IPS DF 6.9 (cell line): ENCODE data around the gene TMIGD2.
"Not testable (repeated sequence)": the region's sequence is repeated elsewhere in the genome, so short reads cannot be mapped to it uniquely, and the experiment has no call there.

ENCODE experiments used
- DNase-seq: peaks from one replicate; pipeline ENCODE4 v3.0.0-alpha.2; 2013; ENCODE audit warnings: low read depth, low spot score
- H3K27ac ChIP-seq: one replicate; pipeline ENCODE4 v1.5.1; 2013; ENCODE audit warnings: low read length, control low read depth
- H3K27me3 ChIP-seq: 2 replicates; pipeline ENCODE4 v1.6.1; 2013; ENCODE audit warnings: mild to moderate bottlenecking, low read length; ENCODE audit not compliant: control insufficient read depth, insufficient read depth
- H3K36me3 ChIP-seq: 2 replicates; pipeline ENCODE4 v1.6.1; 2013; ENCODE audit warnings: low read length; ENCODE audit not compliant: control insufficient read depth, insufficient read depth
- H3K4me1 ChIP-seq: 2 replicates; pipeline ENCODE4 v1.6.1; 2013; ENCODE audit warnings: low read length; ENCODE audit not compliant: control insufficient read depth, insufficient read depth
- H3K4me3 ChIP-seq: 2 replicates; pipeline ENCODE4 v1.5.1; 2013; ENCODE audit warnings: mild to moderate bottlenecking, low read length
- H3K9me3 ChIP-seq: 2 replicates; pipeline ENCODE4 v1.6.1; 2013; ENCODE audit warnings: low read length, inconsistent platforms; ENCODE audit not compliant: control insufficient read depth, insufficient read depth
- WGBS: extraction: QIAGEN DNeasy Blood & Tissue Kit; methylation state at CpG from one replicate; pipeline ENCODE4 v1.1.7; 2013; ENCODE audit warnings: mixed read lengths, missing lambda C conversion rate; ENCODE audit not compliant: insufficient read length, insufficient coverage; 5-methylcytosine and 5-hydroxymethylcytosine counted together

The TMIGD2 gene

GRCh38 chr19:4279267-4279529 lies 23.0 kb downstream of the TMIGD2 start:
- Histone ChIP-seq H3K36me3 (no peaks in the 10 kb centered on the region), H3K27me3 (peaks cover 13% of the 10 kb centered on the region; the same call in 1 of the 2 replicates), H3K4me3 (peak overlapping the region; percentile 70; the same call in 1 of the 2 replicates), H3K4me1 (0 out of 2 replicates have a peak, but pooled peaks cover 1% of the 10 kb centered on the region), H3K27ac (no peak overlapping the region), H3K9me3 (no peaks in the 10 kb centered on the region)
- no peak for DNase-seq
- WGBS, result no CpG with 5 or more reads among the region's 30 CpGs

GRCh38 chr19:4278419-4279266 lies 23.5 kb downstream of the TMIGD2 start, which contains the start of gene SHD:
Gene SHD (plus strand): TSS chr19:4279266. CDS start chr19:4280064, 798 bp downstream.
- Histone ChIP-seq H3K4me3 (peak within 1 kb of the TSS; percentile 70; the same call in 1 of the 2 replicates), H3K36me3 (no peaks in the 10 kb centered on the region), H3K27me3 (peaks cover 13% of the 10 kb centered on the region; the same call in 1 of the 2 replicates), H3K9me3 (no peaks in the 10 kb centered on the region), H3K27ac (no peak within 1 kb of the TSS), H3K4me1 (0 out of 2 replicates have a peak, but pooled peaks cover 1% of the 10 kb centered on the region)
- WGBS, result no CpG with 5 or more reads among the region's 44 CpGs
- no peak for DNase-seq

GRCh38 chr19:4278010-4278409 lies 24.2 kb downstream of the TMIGD2 start:
- no peak overlapping the region for H3K4me3 ChIP-seq
- H3K9me3 ChIP-seq, result no peaks in the 10 kb centered on the region
- H3K27ac ChIP-seq, result no peak overlapping the region
- whole genome bisulfite sequencing, result no CpG with 5 or more reads among the region's 4 CpGs
- no peaks in the 10 kb centered on the region for H3K36me3 ChIP-seq
- DNase-seq, result no peak
- H3K27me3 ChIP-seq, result peaks cover 13% of the 10 kb centered on the region; the same call in 1 of the 2 replicates
- H3K4me1 ChIP-seq, result 0 out of 2 replicates have a peak, but pooled peaks cover 1% of the 10 kb centered on the region

- DNase-seq, result no peak
- no peak overlapping the region for H3K4me3 ChIP-seq
- H3K27me3 ChIP-seq, result peaks cover 13% of the 10 kb centered on the region; the same call in 1 of the 2 replicates
- H3K27ac ChIP-seq, result no peak overlapping the region
- no CpG with 5 or more reads among the region's 16 CpGs for whole genome bisulfite sequencing
- H3K9me3 ChIP-seq, result no peaks in the 10 kb centered on the region
- H3K4me1 ChIP-seq, result 0 out of 2 replicates have a peak, but pooled peaks cover 1% of the 10 kb centered on the region
- H3K36me3 ChIP-seq, result no peaks in the 10 kb centered on the region
Measured at GRCh38 chr19:4277191-4277696, 24.9 kb downstream of the TMIGD2 start.

GRCh38 chr19:4274321-4274686 lies 27.9 kb downstream of the TMIGD2 start:
- not testable (repeated sequence) for H3K27ac ChIP-seq, H3K4me1 ChIP-seq, DNase-seq, H3K4me3 ChIP-seq, H3K9me3 ChIP-seq, H3K27me3 ChIP-seq, H3K36me3 ChIP-seq
- no CpG with 5 or more reads among the region's 6 CpGs for WGBS

GRCh38 chr19:4272894-4273293 lies 29.3 kb downstream of the TMIGD2 start:
- Histone ChIP-seq H3K4me3 (no peak overlapping the region), H3K27me3 (no peaks in the 10 kb centered on the region), H3K4me1 (no peaks in the 10 kb centered on the region; the same call in 1 of the 2 replicates), H3K36me3 (peaks cover 8% of the 10 kb centered on the region), H3K27ac (no peak overlapping the region), H3K9me3 (no peaks in the 10 kb centered on the region)
- no peak for DNase-seq
- WGBS, result no CpG with 5 or more reads among the region's 10 CpGs

GRCh38 chr19:4268816-4269430 lies 33.3 kb downstream of the TMIGD2 start:
- Histone ChIP-seq H3K4me1 (no peaks in the 10 kb centered on the region; the same call in 1 of the 2 replicates), H3K4me3 (no peak overlapping the region), H3K27ac (no peak overlapping the region), H3K9me3 (no peaks in the 10 kb centered on the region), H3K36me3 (peaks cover 10% of the 10 kb centered on the region), H3K27me3 (no peaks in the 10 kb centered on the region)
- no CpG with 5 or more reads among the region's 13 CpGs for WGBS
- no peak for DNase-seq

- Histone ChIP-seq H3K36me3 (peaks cover 12% of the 10 kb centered on the region), H3K9me3 (no peaks in the 10 kb centered on the region), H3K4me1 (no peaks in the 10 kb centered on the region; the same call in 1 of the 2 replicates), H3K27me3 (no peaks in the 10 kb centered on the region), H3K4me3 (no peak overlapping the region), H3K27ac (no peak overlapping the region)
- no CpG with 5 or more reads among the region's 30 CpGs for WGBS
- DNase-seq, result no peak
Measured at GRCh38 chr19:4267901-4268815, 34.0 kb downstream of the TMIGD2 start.

GRCh38 chr19:4267101-4267900 lies 34.9 kb downstream of the TMIGD2 start:
- Histone ChIP-seq H3K27ac (no peak overlapping the region), H3K9me3 (no peaks in the 10 kb centered on the region)

More at GRCh38 chr19:4267101-4267900, 34.9 kb downstream of the TMIGD2 start:
- peak; percentile 88 for DNase-seq
- H3K4me1 ChIP-seq, result no peaks in the 10 kb centered on the region; the same call in 1 of the 2 replicates
- no peaks in the 10 kb centered on the region for H3K27me3 ChIP-seq
- H3K36me3 ChIP-seq, result peaks cover 14% of the 10 kb centered on the region
- no peak overlapping the region for H3K4me3 ChIP-seq
- WGBS, result no CpG with 5 or more reads among the region's 21 CpGs
